ENCODE results near the gene BTBD19.
A peak's percentile ranks its signal among the peaks of the same experiment; 100 is the strongest.
"Not testable (repeated sequence)": the region's sequence is repeated elsewhere in the genome, so short reads cannot be mapped to it uniquely, and the experiment has no call there.

BTBD19 gene

DNA sequence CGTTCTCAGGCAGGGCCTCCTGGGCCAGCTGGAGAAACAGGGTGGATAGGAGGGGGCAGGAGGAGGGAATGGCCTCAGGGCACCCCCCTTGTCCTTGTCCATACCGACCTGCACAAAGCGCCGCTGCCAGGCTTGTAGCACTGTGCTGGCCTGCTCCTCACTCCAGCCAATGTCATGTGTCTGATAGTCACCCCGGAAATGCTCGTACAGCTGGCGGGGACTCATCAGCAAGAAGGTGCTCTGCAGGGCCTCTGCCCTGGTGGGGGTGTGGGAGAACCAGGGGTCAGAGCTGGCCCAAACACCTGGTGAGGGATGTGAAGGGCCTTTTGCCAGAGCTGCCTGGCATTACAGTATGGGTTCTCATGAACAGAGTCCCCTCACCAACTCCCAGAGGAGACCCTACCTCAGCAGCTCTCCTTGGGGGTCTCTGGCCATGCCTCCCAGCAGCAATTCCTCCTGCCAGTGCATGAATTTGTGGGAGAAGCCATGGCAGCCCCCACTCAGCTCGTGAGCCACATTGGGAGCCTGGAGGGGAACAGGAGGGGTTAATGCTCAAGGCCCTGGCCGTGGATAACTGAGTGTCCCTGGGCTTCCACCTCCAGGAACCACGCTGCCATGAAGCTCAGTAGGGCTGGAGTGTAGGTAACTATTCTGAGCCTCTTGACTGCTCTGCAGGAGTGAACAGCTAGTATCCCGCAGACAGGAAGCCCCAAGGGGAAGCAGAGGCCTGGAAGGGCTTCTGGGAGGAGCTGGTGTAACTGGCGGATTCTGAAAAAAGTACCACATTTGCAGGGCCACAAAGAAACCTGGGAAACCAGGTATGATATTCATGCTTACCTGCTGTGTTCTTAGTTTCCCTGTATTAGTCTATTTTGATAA, 21.4 kb downstream of the BTBD19 start:
- TF ChIP-seq, protein P1, sequence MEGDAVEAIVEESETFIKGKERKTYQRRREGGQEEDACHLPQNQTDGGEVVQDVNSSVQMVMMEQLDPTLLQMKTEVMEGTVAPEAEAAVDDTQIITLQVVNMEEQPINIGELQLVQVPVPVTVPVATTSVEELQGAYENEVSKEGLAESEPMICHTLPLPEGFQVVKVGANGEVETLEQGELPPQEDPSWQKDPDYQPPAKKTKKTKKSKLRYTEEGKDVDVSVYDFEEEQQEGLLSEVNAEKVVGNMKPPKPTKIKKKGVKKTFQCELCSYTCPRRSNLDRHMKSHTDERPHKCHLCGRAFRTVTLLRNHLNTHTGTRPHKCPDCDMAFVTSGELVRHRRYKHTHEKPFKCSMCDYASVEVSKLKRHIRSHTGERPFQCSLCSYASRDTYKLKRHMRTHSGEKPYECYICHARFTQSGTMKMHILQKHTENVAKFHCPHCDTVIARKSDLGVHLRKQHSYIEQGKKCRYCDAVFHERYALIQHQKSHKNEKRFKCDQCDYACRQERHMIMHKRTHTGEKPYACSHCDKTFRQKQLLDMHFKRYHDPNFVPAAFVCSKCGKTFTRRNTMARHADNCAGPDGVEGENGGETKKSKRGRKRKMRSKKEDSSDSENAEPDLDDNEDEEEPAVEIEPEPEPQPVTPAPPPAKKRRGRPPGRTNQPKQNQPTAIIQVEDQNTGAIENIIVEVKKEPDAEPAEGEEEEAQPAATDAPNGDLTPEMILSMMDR (IDR thresholded peaks at IDR 0.05; ENCODE audit: low read depth, low read length), result no peak
- no peak for DNase-seq (ENCODE audit: extremely low read depth, low read depth)

DNA sequence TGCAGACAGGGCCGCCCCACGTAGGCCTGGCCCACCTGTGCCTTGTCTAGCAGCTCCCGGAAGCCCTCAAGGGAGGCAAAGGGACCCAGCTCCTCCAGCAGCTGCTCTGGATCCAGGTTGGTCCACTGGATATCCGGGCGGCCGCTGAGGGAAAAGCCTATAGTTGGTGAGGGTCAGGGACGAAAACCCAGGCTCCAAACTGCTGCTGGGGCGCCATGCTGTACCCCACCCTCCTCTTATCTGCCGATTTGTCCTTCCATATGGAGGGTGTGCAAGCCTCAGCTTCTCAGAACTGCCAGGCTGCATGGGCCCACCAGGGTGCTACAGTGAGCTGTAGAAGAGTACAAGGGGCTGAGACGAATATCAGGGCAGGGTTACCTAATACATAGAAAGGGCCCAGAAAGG, 22.6 kb downstream of the BTBD19 start:
- DNase-seq (ENCODE audit: extremely low read depth, low read depth), result no peak
- TF ChIP-seq, protein P1 (IDR thresholded peaks at IDR 0.05; ENCODE audit: low read depth, low read length), result no peak

DNA sequence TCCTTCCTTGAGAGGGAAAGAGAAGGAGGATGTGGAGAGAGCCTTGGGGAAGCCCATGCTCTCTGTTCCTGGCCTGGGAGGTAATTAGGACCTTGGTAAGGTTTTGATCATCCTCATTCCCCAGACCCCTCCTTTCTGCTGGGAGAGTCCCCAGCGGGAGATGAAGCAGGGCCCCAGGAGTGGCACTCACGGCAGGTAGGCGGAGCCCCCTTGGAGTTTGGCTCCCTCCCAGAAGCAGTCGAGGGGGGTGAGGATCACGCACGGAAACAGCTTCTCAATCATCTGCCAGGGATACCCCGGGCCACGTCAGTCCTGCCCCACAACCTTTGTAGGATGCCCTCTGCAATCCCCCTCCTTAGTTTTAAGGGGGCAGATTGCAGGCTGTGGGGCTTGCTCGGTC, 23.2 kb downstream of the BTBD19 start:
- TF ChIP-seq, protein P1 (IDR thresholded peaks at IDR 0.05; ENCODE audit: low read depth, low read length), result no peak
- no peak for DNase-seq (ENCODE audit: extremely low read depth, low read depth)

DNA sequence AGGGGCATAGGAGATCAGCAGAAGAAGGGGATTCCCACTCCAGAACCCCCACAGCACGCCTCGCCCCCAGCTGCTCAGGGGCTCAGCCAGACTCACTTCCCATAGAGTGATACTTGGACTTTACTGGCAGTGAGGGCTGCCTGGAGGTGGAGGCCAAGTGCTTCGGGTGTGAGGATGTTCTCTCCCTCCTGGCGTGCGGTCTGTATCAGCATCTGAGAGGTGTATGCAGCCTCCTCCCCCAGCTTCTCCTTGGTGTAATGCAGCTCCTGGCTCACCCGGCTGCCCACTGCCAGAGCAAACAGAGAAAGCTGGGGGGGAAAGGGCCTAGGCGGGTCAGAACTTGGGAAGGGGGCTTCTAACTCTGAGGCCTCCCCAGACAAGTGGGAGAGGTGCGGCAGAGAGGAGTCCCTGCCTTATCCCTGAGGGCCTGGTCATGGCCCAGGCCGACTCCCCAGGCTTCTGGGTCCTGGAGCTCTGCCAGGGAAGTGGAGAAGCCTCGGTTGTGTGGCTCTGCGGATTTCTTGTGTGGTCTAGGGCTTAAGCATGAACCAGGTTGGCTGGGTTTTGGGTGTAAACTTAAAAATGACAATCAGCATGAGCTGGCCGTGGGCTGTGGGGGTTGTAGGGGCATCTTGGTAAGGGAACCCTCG, 23.9 kb downstream of the BTBD19 start:
- no peak for DNase-seq (ENCODE audit: extremely low read depth, low read depth)
- TF ChIP-seq, protein P1 (IDR thresholded peaks at IDR 0.05; ENCODE audit: low read depth, low read length), result no peak

DNA sequence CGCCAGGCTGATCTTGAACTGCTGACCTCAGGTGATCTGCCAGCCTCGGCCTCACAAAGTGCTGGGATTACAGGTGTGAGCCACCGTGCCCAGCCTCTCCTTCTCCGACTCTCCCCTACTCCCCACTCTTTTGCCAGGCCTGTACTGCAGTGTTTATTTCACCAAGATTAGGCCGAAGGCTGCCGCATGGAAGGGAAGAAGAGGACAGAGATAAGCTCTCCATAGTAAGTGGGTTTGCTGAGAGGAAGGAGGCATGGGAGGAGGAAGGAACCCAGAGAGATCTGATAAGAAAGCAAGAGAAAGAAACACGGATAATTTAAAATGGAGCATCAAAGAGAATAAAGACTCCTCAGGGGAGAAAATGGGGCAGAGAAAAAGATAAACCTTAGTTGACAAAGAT, 26.0 kb downstream of the BTBD19 start:
- no peak for DNase-seq (ENCODE audit: extremely low read depth, low read depth)
- TF ChIP-seq, protein P1 (IDR thresholded peaks at IDR 0.05; ENCODE audit: low read depth, low read length), result no peak

DNA sequence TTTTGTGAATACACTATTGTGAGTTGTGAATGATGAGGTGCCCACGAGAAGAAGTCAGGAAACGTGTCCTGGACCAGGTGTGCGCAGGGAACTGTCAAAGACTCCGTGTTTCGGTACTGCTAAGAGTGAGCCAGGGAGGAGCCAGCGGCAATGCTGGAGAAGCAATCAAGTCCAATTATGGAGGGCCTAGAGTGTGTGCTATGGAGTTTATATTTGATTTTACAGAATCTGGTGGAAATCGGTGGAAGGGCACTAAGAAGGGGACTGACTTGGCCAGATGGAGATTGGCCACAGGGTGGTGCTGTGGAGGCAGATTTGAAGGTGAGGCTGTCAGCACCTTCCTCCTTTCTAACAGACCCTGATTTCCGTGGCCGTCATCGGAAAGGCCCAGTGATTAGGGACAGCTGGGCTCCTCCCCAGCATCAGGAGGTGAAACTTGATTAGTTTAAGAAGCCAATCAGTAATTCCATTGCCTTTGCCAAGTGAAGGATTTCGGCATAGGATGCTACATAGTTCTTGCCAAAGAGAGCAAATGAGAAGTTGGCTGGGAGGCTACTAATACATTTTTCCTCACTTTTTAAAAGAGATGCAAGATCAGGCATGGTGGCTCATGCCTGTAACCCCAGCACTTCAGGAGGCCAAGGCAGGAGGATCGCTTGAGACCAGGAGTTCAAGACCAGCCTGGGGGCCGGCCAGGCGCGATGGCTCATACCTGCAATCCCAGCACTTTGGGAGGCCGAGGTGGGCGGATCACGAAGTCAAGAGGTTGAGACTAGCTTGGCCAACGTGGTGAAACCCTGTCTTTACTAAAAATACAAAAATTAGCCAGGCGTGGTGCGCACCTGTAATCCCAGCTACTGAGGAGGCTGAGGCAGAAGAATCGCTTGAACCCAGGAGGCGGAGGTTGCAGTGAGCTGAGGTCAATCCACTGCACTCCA, 27.7 kb downstream of the BTBD19 start:
- DNase-seq (ENCODE audit: extremely low read depth, low read depth), result peak; percentile 80
- TF ChIP-seq, protein P1 (IDR thresholded peaks at IDR 0.05; ENCODE audit: low read depth, low read length), result peak; percentile 87

DNA sequence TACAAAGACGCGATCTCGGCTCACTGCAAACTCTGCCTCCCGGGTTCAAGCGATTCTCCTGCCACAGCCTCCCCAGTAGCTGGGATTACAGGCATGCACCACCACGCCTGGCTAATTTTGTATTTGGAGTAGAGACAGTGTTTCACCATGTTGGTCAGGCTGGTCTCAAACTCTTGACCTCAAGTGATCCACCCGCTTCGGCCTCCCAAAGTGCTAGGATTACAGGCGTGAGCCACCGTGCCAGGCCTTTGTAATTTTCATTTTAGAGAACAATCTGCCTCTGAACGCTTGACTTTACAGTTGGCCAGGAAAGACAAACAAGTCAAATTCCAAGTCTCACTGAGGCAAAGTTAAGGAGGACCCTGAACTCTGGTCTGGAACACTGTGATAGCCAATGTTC, 30.0 kb downstream of the BTBD19 start:
- not testable (repeated sequence) for DNase-seq (ENCODE audit: extremely low read depth, low read depth)
